NB4 (cell line): ENCODE results near the gene IMMP2L.

Experiments used
- DNase-seq: peaks from one replicate; pipeline ENCODE4 v3.0.0; 2010; ENCODE audit warnings: low read depth
- H3K4me3 ChIP-seq: one replicate; pipeline ENCODE4 v1.5.1; 2011; ENCODE audit warnings: mild to moderate bottlenecking, low read depth, low read length, moderate library complexity
- CTCF ChIP-seq: IDR thresholded peaks from one replicate; pipeline ENCODE4 v1.5.1; 2012; ENCODE audit warnings: low read depth, low read length
- MAX ChIP-seq: IDR thresholded peaks from 2 replicates; pipeline ENCODE4 v1.6.1; 2011; ENCODE audit warnings: low read depth, low read length
- MYC ChIP-seq: IDR thresholded peaks from 2 replicates; pipeline ENCODE4 v1.6.1; 2011; ENCODE audit warnings: low read depth, low read length
- POLR2A ChIP-seq: IDR thresholded peaks from 2 replicates; pipeline ENCODE4 v1.6.1; 2011; ENCODE audit warnings: mild to moderate bottlenecking; ENCODE audit not compliant: insufficient read length; ENCODE audit errors: extremely low read depth

Gene IMMP2L

GRCh38 chr7:111050875-111051416 lies 511.3 kb downstream of the IMMP2L start:
- no peak overlapping the region for H3K4me3 ChIP-seq

GRCh38 chr7:111049971-111050680 lies 512.2 kb downstream of the IMMP2L start:
- no peak overlapping the region for H3K4me3 ChIP-seq
- no peak for DNase-seq

More at GRCh38 chr7:111050875-111051416, 511.3 kb downstream of the IMMP2L start:
- no peak for DNase-seq
- no peak for TF ChIP-seq POLR2A
- no peak for TF ChIP-seq MAX
- TF ChIP-seq CTCF = no peak
- no peak for TF ChIP-seq MYC

GRCh38 chr7:111047595-111047994 lies 514.7 kb downstream of the IMMP2L start:
- TF ChIP-seq POLR2A (no peak), MYC (no peak), CTCF (no peak), MAX (no peak)
- no peak overlapping the region for H3K4me3 ChIP-seq
- DNase-seq = no peak

More at GRCh38 chr7:111049971-111050680, 512.2 kb downstream of the IMMP2L start:
- TF ChIP-seq MAX (no peak), POLR2A (no peak), MYC (no peak), CTCF (no peak)

- no peak for DNase-seq
- no peak overlapping the region for H3K4me3 ChIP-seq
- TF ChIP-seq POLR2A (no peak), MAX (no peak), CTCF (no peak), MYC (no peak)
These were observed 516.8 kb downstream of the IMMP2L start for GRCh38 chr7:111045449-111045848.

- no peak for DNase-seq
- no peak overlapping the region for H3K4me3 ChIP-seq
- no peak for TF ChIP-seq MAX
- TF ChIP-seq POLR2A = no peak
- no peak for TF ChIP-seq CTCF
- TF ChIP-seq MYC = no peak
These were observed 518.7 kb downstream of the IMMP2L start for GRCh38 chr7:111043561-111043960.
